Erythroblast (primary cell): ENCODE measurements around the gene MTLN.
"Not testable (repeated sequence)": the region's sequence is repeated elsewhere in the genome, so short reads cannot be mapped to it uniquely, and the experiment has no call there.

Source experiments
- GATA1 ChIP-seq: IDR thresholded peaks from 2 replicates; pipeline ENCODE4 v1.6.1; 2011; ENCODE audit warnings: low read depth, mild to moderate bottlenecking, control low read depth, low read length, moderate library complexity
- POLR2A ChIP-seq: IDR thresholded peaks from 2 replicates; pipeline ENCODE4 v1.6.1; 2011; ENCODE audit warnings: mild to moderate bottlenecking, low read length

- not testable (repeated sequence) for TF ChIP-seq POLR2A, GATA1
These were observed 49.6 kb upstream of the MTLN start for GRCh38 chr2:110261910-110262309.
